Naive thymus-derived CD4-positive, alpha-beta T cell (primary cell): ENCODE measurements around the gene TPRX1. TPM values are rescaled to one million over a fixed set of nuclear protein-coding genes. Genes with fewer than 3 reads are reported as not detected.
"Not testable (repeated sequence)": the region's sequence is repeated elsewhere in the genome, so short reads cannot be mapped to it uniquely, and the experiment has no call there.

Experiments used
- ATAC-seq: fragments of 150-1000 bp; cut with Tn5 transposase; 2 replicates; pipeline ENCODE4 v1.10.0; 2021; ENCODE audit warnings: mild to moderate bottlenecking, moderate library complexity
- CTCF ChIA-PET: fragments of 350-600 bp; sonication (Branson Sonifier 250); formaldehyde crosslinking; loops from one replicate; lab custom pipeline; 2021; ENCODE audit warnings: antibody characterized with exemption; lab: Charles Lee
- POLR2A ChIA-PET: fragments of 350-600 bp; sonication (Branson Sonifier 250); formaldehyde crosslinking; loops from one replicate; lab custom pipeline; 2021; ENCODE audit warnings: antibody characterized with exemption, inconsistent platforms; lab: Charles Lee
- DNase-seq, 9 donors: peaks; one replicate each; pipeline versions ENCODE4 v3.0.0 to v3.0.0-alpha.2; 2020 to 2022; ENCODE audit warnings: mixed read lengths in 1 of 9
- H3K27ac ChIP-seq: one replicate; pipeline ENCODE4 v1.7.0; 2013; ENCODE audit warnings: mild to moderate bottlenecking, low read depth, low read length, moderate library complexity
- H3K27me3 ChIP-seq, 2 donors: one replicate each; pipeline ENCODE4 v1.7.0; 2013; ENCODE audit warnings: low read length in 2 of 2, mild to moderate bottlenecking in 2 of 2, moderate library complexity in 2 of 2; ENCODE audit not compliant: control insufficient read depth in 2 of 2, insufficient read depth in 2 of 2
- H3K36me3 ChIP-seq, 3 experiments: 1 replicate in 2 of 3; 2 replicates in 1 of 3; pipeline ENCODE4 v1.7.0; 2013; ENCODE audit warnings: low read length in 3 of 3, mild to moderate bottlenecking in 3 of 3, moderate library complexity in 1 of 3; ENCODE audit not compliant: insufficient read depth in 3 of 3, control insufficient read depth in 2 of 3
- H3K4me1 ChIP-seq, 2 donors: one replicate each; pipeline ENCODE4 v1.7.0; 2013; ENCODE audit warnings: low read length in 2 of 2, mild to moderate bottlenecking in 2 of 2, moderate library complexity in 1 of 2; ENCODE audit not compliant: control insufficient read depth in 2 of 2, insufficient read depth in 2 of 2
- H3K4me3 ChIP-seq: 2 replicates; pipeline ENCODE4 v1.7.0; 2013; ENCODE audit warnings: mild to moderate bottlenecking, low read length
- H3K9me3 ChIP-seq, 3 experiments: 1 replicate in 2 of 3; 2 replicates in 1 of 3; pipeline ENCODE4 v1.7.0; 2013; ENCODE audit warnings: low read length in 3 of 3; ENCODE audit not compliant: control insufficient read depth in 2 of 3
- H3K27ac Mint-ChIP-seq, 9 donors: one replicate each; pipeline ENCODE4 v1.8.0; 2020 to 2022; ENCODE audit warnings: mixed read lengths in 9 of 9, mild to moderate bottlenecking in 8 of 9, moderate library complexity in 5 of 9, inconsistent platforms in 2 of 9
- H3K27me3 Mint-ChIP-seq, 5 donors: one replicate each; pipeline ENCODE4 v1.8.0; 2021 to 2022; ENCODE audit warnings: mixed read lengths in 5 of 5, mild to moderate bottlenecking in 1 of 5
- H3K36me3 Mint-ChIP-seq, 5 donors: one replicate each; pipeline ENCODE4 v1.8.0; 2020 to 2022; ENCODE audit warnings: mixed read lengths in 5 of 5, mild to moderate bottlenecking in 3 of 5, inconsistent platforms in 1 of 5
- H3K4me1 Mint-ChIP-seq, 7 donors: one replicate each; pipeline ENCODE4 v1.8.0; 2020 to 2022; ENCODE audit warnings: mixed read lengths in 7 of 7, mild to moderate bottlenecking in 3 of 7, inconsistent platforms in 1 of 7
- H3K4me3 Mint-ChIP-seq, 10 donors: one replicate each; pipeline ENCODE4 v1.8.0; 2020 to 2022; ENCODE audit warnings: mild to moderate bottlenecking in 10 of 10, mixed read lengths in 10 of 10, moderate library complexity in 6 of 10, inconsistent platforms in 2 of 10
- H3K9me3 Mint-ChIP-seq, 11 donors: one replicate each; pipeline ENCODE4 v1.8.0; 2020 to 2022; ENCODE audit warnings: mixed read lengths in 11 of 11, mild to moderate bottlenecking in 4 of 11, inconsistent platforms in 1 of 11, moderate library complexity in 1 of 11
- intact Hi-C, 2 donors: fragments of 100-400 bp; cut with micrococcal nuclease; formaldehyde crosslinking; loops; one replicate each; pipeline ENCODE4 v1.15.1; 2023
- polyA plus RNA-seq, 2 donors: library from polyadenylated mRNA; unstranded; fragments of 300-500 nt; fragmentation: Illumina TruSeq; gene quantifications; one replicate each; pipeline ENCODE4 v1.2.3, GENCODE V29; 2021
- total RNA-seq, 6 experiments: library from RNA in 5 of 6; stranded (reverse) in 5 of 6; gene quantifications; 1 replicate in 5 of 6; 2 replicates in 1 of 6; pipeline ENCODE4 v1.2.3 and lab custom pipeline; 2021 to 2026

Gene TPRX1
- total and polyA plus RNA-seq, 7 experiments from 2014 or later = not detected

- peak within 1 kb of the TSS; percentile 88 for H3K4me3 ChIP-seq
- H3K4me1 ChIP-seq = peaks cover 8 to 19% of the 10 kb centered on the region in 2 donors
- no peaks in the 10 kb centered on the region for H3K27me3 ChIP-seq
- H3K4me1 Mint-ChIP-seq = peaks cover 8 to 40% (median 32%) of the 10 kb centered on the region in 7 donors
- H3K27ac Mint-ChIP-seq = peak within 1 kb of the TSS; percentile 70 to 96 (median 91)
- DNase-seq (peak; percentile 56 to 86 (median 76)), ATAC-seq (peak; percentile 95)
- peak within 1 kb of the TSS; percentile 87 for H3K27ac ChIP-seq
- peak within 1 kb of the TSS; percentile 84 to 99 (median 93) for H3K4me3 Mint-ChIP-seq
- no peaks in the 10 kb centered on the region for H3K9me3 ChIP-seq
- ChIA-PET CTCF (no interaction called here), POLR2A (interaction anchor here (1.9 kb wide), 1 partner anchor 33 kb away, joined by 7 read pairs; the partner anchor contains the start of gene NOP53)
- H3K27me3 Mint-ChIP-seq = no peaks in the 10 kb centered on the region
- peaks cover 0 to 15% (median 10%) of the 10 kb centered on the region in 5 donors for H3K36me3 Mint-ChIP-seq
- peaks cover 0 to 24% (median 7%) of the 10 kb centered on the region in 3 experiments for H3K36me3 ChIP-seq
- no peaks in the 10 kb centered on the region for H3K9me3 Mint-ChIP-seq
- intact Hi-C loops = loop anchor here (1.0 to 5.0 kb wide), 5 partner anchors 33 to 734 kb away; partner anchors contain the start of genes NOP53 (in 2 of the 2), DHX34 (in 1 of the 2), LMTK3 (in 1 of the 2) and NAPA (in 1 of the 2)
Observed at GRCh38 chr19:47778049-47778953, 26.1 kb downstream of the TPRX1 start, which contains the start of gene SELENOW. SELENOW (plus strand) TSS chr19:47778703; CDS start chr19:47778786, 83 bp downstream.

- H3K27ac ChIP-seq = peak overlapping the region; percentile 87
- ATAC-seq = not testable (repeated sequence)
Observed at GRCh38 chr19:47777245-47778048, 26.9 kb downstream of the TPRX1 start.

GRCh38 chr19:47776568-47776967 is 27.8 kb downstream of the TPRX1 start:
- Histone ChIP-seq H3K36me3 (peaks cover 0 to 15% (median 6%) of the 10 kb centered on the region in 3 experiments), H3K9me3 (no peaks in the 10 kb centered on the region), H3K4me1 (peaks cover 8 to 19% of the 10 kb centered on the region in 2 donors), H3K4me3 (no peak overlapping the region), H3K27me3 (no peaks in the 10 kb centered on the region), H3K27ac (no peak overlapping the region)
- intact Hi-C loops = loop anchor here in 1 of 2 donors (5.0 kb wide), 1 partner anchor 736 kb away; the partner anchor contains the start of gene LMTK3
- Mint-ChIP-seq H3K36me3 (peaks cover 0 to 7% (median 4%) of the 10 kb centered on the region in 5 donors), H3K4me1 (peaks cover 6 to 32% (median 29%) of the 10 kb centered on the region in 7 donors), H3K27me3 (peaks cover 0 to 1% (median 0%) of the 10 kb centered on the region in 5 donors), H3K4me3 (peak overlapping the region in 7 of 10 donors; percentile 1 to 36 (median 7)), H3K27ac (peak overlapping the region in 3 of 9 donors; percentile 17 to 63 (median 30)), H3K9me3 (no peaks in the 10 kb centered on the region)
- ATAC-seq (no peak), DNase-seq (no peak)
- ChIA-PET POLR2A (no interaction called here), CTCF (interaction anchor here (0.6 kb wide), 1 partner anchor 10 kb away, joined by 3 read pairs; no protein-coding TSS in a partner anchor)

More at GRCh38 chr19:47777245-47778048, 26.9 kb downstream of the TPRX1 start:
- Mint-ChIP-seq H3K36me3 (peaks cover 0 to 11% (median 10%) of the 10 kb centered on the region in 5 donors), H3K4me3 (peak overlapping the region; percentile 84 to 99 (median 93)), H3K27ac (peak overlapping the region in 7 of 9 donors; percentile 75 to 96 (median 93)), H3K4me1 (peaks cover 8 to 38% (median 32%) of the 10 kb centered on the region in 7 donors)
- intact Hi-C loops = loop anchor here (1.0 to 5.0 kb wide), 5 partner anchors 32 to 735 kb away; partner anchors contain the start of genes NOP53 (in 2 of the 2), DHX34 (in 1 of the 2), LMTK3 (in 1 of the 2) and NAPA (in 1 of the 2)
- POLR2A ChIA-PET = interaction anchor here (1.9 kb wide), 1 partner anchor 32 kb away, joined by 7 read pairs; the partner anchor contains the start of gene NOP53
- peaks cover 0 to 23% (median 7%) of the 10 kb centered on the region in 3 experiments for H3K36me3 ChIP-seq
- H3K27me3 Mint-ChIP-seq, CTCF ChIA-PET, DNase-seq, H3K9me3 Mint-ChIP-seq, H3K9me3 ChIP-seq, H3K27me3 ChIP-seq: not testable (repeated sequence)
- peaks cover 8 to 19% of the 10 kb centered on the region in 2 donors for H3K4me1 ChIP-seq
- peak overlapping the region; percentile 88 for H3K4me3 ChIP-seq

GRCh38 chr19:47771291-47771690 is 33.1 kb downstream of the TPRX1 start:
- H3K4me1 ChIP-seq, H3K27me3 Mint-ChIP-seq, H3K36me3 Mint-ChIP-seq, H3K27me3 ChIP-seq, H3K9me3 Mint-ChIP-seq, H3K36me3 ChIP-seq, H3K4me3 Mint-ChIP-seq, H3K9me3 ChIP-seq, CTCF ChIA-PET, H3K4me3 ChIP-seq, ATAC-seq, intact Hi-C loops, H3K27ac ChIP-seq, DNase-seq: not testable (repeated sequence)
- Mint-ChIP-seq H3K27ac (peak overlapping the region in 1 of 9 donors; percentile 28), H3K4me1 (peaks cover 0 to 19% (median 7%) of the 10 kb centered on the region in 7 donors)
- POLR2A ChIA-PET = interaction anchor here (0.7 kb wide), 1 partner anchor 1057 kb away, joined by 6 read pairs; no protein-coding TSS in a partner anchor

- Histone ChIP-seq H3K27ac (no peak overlapping the region), H3K36me3 (no peaks in the 10 kb centered on the region), H3K4me3 (no peak overlapping the region), H3K4me1 (no peaks in the 10 kb centered on the region), H3K27me3 (no peaks in the 10 kb centered on the region), H3K9me3 (no peaks in the 10 kb centered on the region)
- DNase-seq = no peak
- Mint-ChIP-seq H3K9me3 (no peaks in the 10 kb centered on the region), H3K4me3 (no peak overlapping the region), H3K36me3 (peaks cover 0 to 4% (median 0%) of the 10 kb centered on the region in 5 donors), H3K27me3 (peaks cover 0 to 8% (median 0%) of the 10 kb centered on the region in 5 donors), H3K4me1 (peaks cover 0 to 19% (median 7%) of the 10 kb centered on the region in 7 donors), H3K27ac (peak overlapping the region in 2 of 9 donors; percentile 10 to 85)
- no peak for ATAC-seq
- intact Hi-C loops = no loop called here
- ChIA-PET CTCF (no interaction called here), POLR2A (no interaction called here)
Observed at GRCh38 chr19:47769534-47769933, 34.8 kb downstream of the TPRX1 start.
